ENCODE results near the gene HOXA10.

HOXA10 gene

GRCh38 chr7:27214239-27214950, 40.3 kb upstream of the HOXA10 start:
- no peak overlapping the region for H3K4me3 ChIP-seq (replicated peaks; ENCODE audit: low read depth, low read length)
- no peak for TF ChIP-seq CTCF (IDR thresholded peaks at IDR 0.05; ENCODE audit: low read length, missing control alignments)
- no peak for DNase-seq (ENCODE audit: low read depth)

- no peak for DNase-seq (ENCODE audit: low read depth)
- no peak overlapping the region for H3K4me3 ChIP-seq (replicated peaks; ENCODE audit: low read depth, low read length)
- no peak for TF ChIP-seq CTCF (IDR thresholded peaks at IDR 0.05; ENCODE audit: low read length, missing control alignments)
These were observed 39.5 kb upstream of the HOXA10 start for GRCh38 chr7:27213433-27214238.

- DNase-seq (ENCODE audit: low read depth): no peak
- no peak for TF ChIP-seq CTCF (IDR thresholded peaks at IDR 0.05; ENCODE audit: low read length, missing control alignments)
- no peak overlapping the region for H3K4me3 ChIP-seq (replicated peaks; ENCODE audit: low read depth, low read length)
These were observed 38.6 kb upstream of the HOXA10 start for GRCh38 chr7:27212497-27213432.

GRCh38 chr7:27211764-27212204, 37.7 kb upstream of the HOXA10 start:
- no peak for DNase-seq (ENCODE audit: low read depth)
- no peak overlapping the region for H3K4me3 ChIP-seq (replicated peaks; ENCODE audit: low read depth, low read length)
- no peak for TF ChIP-seq CTCF (IDR thresholded peaks at IDR 0.05; ENCODE audit: low read length, missing control alignments)

- no peak overlapping the region for H3K4me3 ChIP-seq (replicated peaks; ENCODE audit: low read depth, low read length)
- DNase-seq (ENCODE audit: low read depth): no peak
- TF ChIP-seq CTCF (IDR thresholded peaks at IDR 0.05; ENCODE audit: low read length, missing control alignments): no peak
These were observed 36.9 kb upstream of the HOXA10 start for GRCh38 chr7:27211084-27211446.

GRCh38 chr7:27210441-27211083, 36.4 kb upstream of the HOXA10 start:
- peak; percentile 49 for DNase-seq (ENCODE audit: low read depth)
- peak overlapping the region; percentile 37 for H3K4me3 ChIP-seq (replicated peaks; ENCODE audit: low read depth, low read length)
- peak; percentile 75 for TF ChIP-seq CTCF (IDR thresholded peaks at IDR 0.05; ENCODE audit: low read length, missing control alignments)

Measured in fibroblast of pulmonary artery (primary cell).